ENCODE results near the gene SLC24A3. TPM values are rescaled to one million over a fixed set of nuclear protein-coding genes. Genes with fewer than 3 reads are reported as not detected.

Gene SLC24A3
- total and polyA plus RNA-seq, 2 of the 13 experiments (the other 11 are each of a cell fraction or from before 2014, with no cell fraction given) = not detected

- TF ChIP-seq ATF6 (CRISPR knock-in tag; conservative IDR thresholded peaks at IDR 0.05) (no peak), ELF4 (CRISPR knock-in tag; IDR thresholded peaks at IDR 0.05; ENCODE audit: borderline replicate concordance) (no peak)
Measured at GRCh38 chr20:19473216-19473921, 260.9 kb downstream of the SLC24A3 start (continued).

GRCh38 chr20:19473922-19474286, 261.5 kb downstream of the SLC24A3 start:
- Histone ChIP-seq H3K36me3 (replicated peaks in 1 of 2; ENCODE audit: control insufficient read depth in 1 of 2, insufficient read depth in 2 of 2, low read length in 2 of 2) (no peaks in the 10 kb centered on the region), H4K20me1 (ENCODE audit: insufficient read depth, low read length) (no peaks in the 10 kb centered on the region), H3K27ac (ENCODE audit: extremely low read length, insufficient read depth, low read length) (no peak overlapping the region), H3K4me3 (replicated peaks in 1 of 3; ENCODE audit: insufficient read depth in 1 of 3, low read depth in 2 of 3, low read length in 3 of 3) (no peak overlapping the region), H3K9ac (ENCODE audit: insufficient read depth, low read depth, low read length) (no peak overlapping the region), H2AFZ (ENCODE audit: low read length) (no peak overlapping the region), H3K4me1 (ENCODE audit: insufficient read depth, low read length) (no peaks in the 10 kb centered on the region), H3K79me2 (ENCODE audit: insufficient read depth, low read length) (no peaks in the 10 kb centered on the region), H3K9me3 (ENCODE audit: low read length) (no peaks in the 10 kb centered on the region), H3K4me2 (ENCODE audit: low read depth, low read length) (no peak overlapping the region), H3K27me3 (ENCODE audit: control insufficient read depth in 1 of 2, insufficient read depth in 2 of 2, low read length in 2 of 2) (peaks cover 4 to 41% of the 10 kb centered on the region in 2 experiments; a peak in 2 of 5 replicates)
- FAIRE-seq (no peak), DNase-seq (ENCODE audit: low spot score) (no peak), ATAC-seq (no peak)
- ChIA-PET POLR2A (no interaction called here), CTCF (ENCODE audit: low intra/inter-chr PET ratio, low total read pairs) (no interaction called here)
- TF ChIP-seq NR2F1 (CRISPR knock-in tag; IDR thresholded peaks at IDR 0.05) (no peak), ZFP36 (IDR thresholded peaks at IDR 0.05; ENCODE audit: borderline replicate concordance, low read depth, low read length, partially characterized antibody) (no peak), ZBTB7B (CRISPR knock-in tag; IDR thresholded peaks at IDR 0.05) (no peak), ZNF703 (CRISPR knock-in tag; IDR thresholded peaks at IDR 0.05; ENCODE audit: borderline replicate concordance) (no peak), MEIS2 (CRISPR knock-in tag; IDR thresholded peaks at IDR 0.05) (no peak), E2F5 (CRISPR knock-in tag; conservative IDR thresholded peaks at IDR 0.05) (no peak), NKX3-1 (CRISPR knock-in tag; IDR thresholded peaks at IDR 0.05) (no peak), EED (CRISPR knock-in tag; IDR thresholded peaks at IDR 0.05) (no peak), ZNF710 (CRISPR knock-in tag; IDR thresholded peaks at IDR 0.05; ENCODE audit: borderline replicate concordance) (no peak), ZSCAN30 (CRISPR knock-in tag; IDR thresholded peaks at IDR 0.05) (no peak), YEATS4 (CRISPR knock-in tag; IDR thresholded peaks at IDR 0.05; ENCODE audit: borderline replicate concordance) (no peak), CREBL2 (CRISPR knock-in tag; IDR thresholded peaks at IDR 0.05; ENCODE audit: borderline replicate concordance) (no peak), MYNN (CRISPR knock-in tag; IDR thresholded peaks at IDR 0.05; ENCODE audit: low read depth) (no peak)
- intact Hi-C loops (cut with micrococcal nuclease; ENCODE audit: unreplicated experiment) (no loop called here), in situ Hi-C loops (cut with HindIII; ENCODE audit: extremely low pct_ligation_motif_present, low pct_unique_long_range_greater_than_20kb) (no loop called here)
- WGBS (ENCODE audit: low lambda C conversion rate) = 22% methylated on average over 6 of the region's 6 CpGs
- no TSS peak for BruUV-seq (replicated peaks)
